Activated T-helper 1 cell treated with anti-CD3 and anti-CD28 coated beads, Interleukin-12 subunit alpha, Interleukin-12 subunit beta, Interleukin-2, Interleukin-4 antibody, amounts not matched to agents 30 ng/mL and 10 ng/mL and 1 ng/mL, durations not matched to agents 14 hours and 24 hours and 36 hours (primary cell): ENCODE measurements around the gene STIM1. TPM values are rescaled to one million over a fixed set of nuclear protein-coding genes. Genes with fewer than 3 reads are reported as not detected.

Experiments used
- DNase-seq: peaks from one replicate; pipeline ENCODE4 v3.0.0; 2021; ENCODE audit warnings: low spot score
- H3K27ac Mint-ChIP-seq: one replicate; pipeline ENCODE4 v1.8.0; 2021; ENCODE audit warnings: mild to moderate bottlenecking, mixed read lengths
- H3K27me3 Mint-ChIP-seq: one replicate; pipeline ENCODE4 v1.8.0; 2022; ENCODE audit warnings: mild to moderate bottlenecking, moderate library complexity, mixed read lengths; ENCODE audit not compliant: insufficient read depth
- H3K36me3 Mint-ChIP-seq: one replicate; pipeline ENCODE4 v1.8.0; 2021; ENCODE audit warnings: low read depth, mixed read lengths
- H3K4me1 Mint-ChIP-seq: one replicate; pipeline ENCODE4 v1.8.0; 2021; ENCODE audit warnings: low read depth, mixed read lengths
- H3K4me3 Mint-ChIP-seq: one replicate; pipeline ENCODE4 v1.8.0; 2021; ENCODE audit warnings: mild to moderate bottlenecking, moderate library complexity, mixed read lengths
- H3K9me3 Mint-ChIP-seq: one replicate; pipeline ENCODE4 v1.8.0; 2021; ENCODE audit warnings: mixed read lengths
- intact Hi-C: fragments of 100-400 bp; cut with micrococcal nuclease; formaldehyde crosslinking; loops from one replicate; pipeline ENCODE4 v1.15.1; 2024
- total RNA-seq: library from RNA; stranded (reverse); gene quantifications from 2 replicates; pipeline ENCODE4 v1.2.3, GENCODE V29; 2022

STIM1 gene
- total RNA-seq, 1 donor from 2014 or later, result 68.0 TPM

DNA sequence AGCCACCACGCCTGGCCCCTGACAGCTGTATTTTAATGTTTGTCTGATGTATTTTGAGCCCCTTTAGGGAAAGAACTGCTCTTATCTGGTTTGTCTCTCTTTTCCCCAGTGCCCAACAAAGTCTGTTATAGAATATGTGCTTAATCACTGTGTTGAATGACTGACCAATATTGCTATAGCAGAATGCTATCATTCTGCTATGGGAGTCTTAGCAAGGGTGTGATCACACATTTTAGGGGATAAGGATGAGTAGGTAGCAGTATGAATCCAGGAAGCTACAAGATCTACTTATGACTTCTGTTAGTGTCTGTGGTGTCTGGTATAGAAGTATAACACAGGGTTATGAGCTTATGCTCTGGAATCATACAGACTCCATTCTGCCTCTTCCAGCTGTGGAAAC is 121.6 kb downstream of the STIM1 start:
- peaks cover 54% of the 10 kb centered on the region for H3K4me1 Mint-ChIP-seq
- H3K36me3 Mint-ChIP-seq, result peaks cover 18% of the 10 kb centered on the region
- H3K27me3 Mint-ChIP-seq, result no peaks in the 10 kb centered on the region
- DNase-seq, result no peak
- intact Hi-C loops, result no loop called here
- no peak overlapping the region for H3K4me3 Mint-ChIP-seq
- no peak overlapping the region for H3K27ac Mint-ChIP-seq
- H3K9me3 Mint-ChIP-seq, result no peaks in the 10 kb centered on the region

DNA sequence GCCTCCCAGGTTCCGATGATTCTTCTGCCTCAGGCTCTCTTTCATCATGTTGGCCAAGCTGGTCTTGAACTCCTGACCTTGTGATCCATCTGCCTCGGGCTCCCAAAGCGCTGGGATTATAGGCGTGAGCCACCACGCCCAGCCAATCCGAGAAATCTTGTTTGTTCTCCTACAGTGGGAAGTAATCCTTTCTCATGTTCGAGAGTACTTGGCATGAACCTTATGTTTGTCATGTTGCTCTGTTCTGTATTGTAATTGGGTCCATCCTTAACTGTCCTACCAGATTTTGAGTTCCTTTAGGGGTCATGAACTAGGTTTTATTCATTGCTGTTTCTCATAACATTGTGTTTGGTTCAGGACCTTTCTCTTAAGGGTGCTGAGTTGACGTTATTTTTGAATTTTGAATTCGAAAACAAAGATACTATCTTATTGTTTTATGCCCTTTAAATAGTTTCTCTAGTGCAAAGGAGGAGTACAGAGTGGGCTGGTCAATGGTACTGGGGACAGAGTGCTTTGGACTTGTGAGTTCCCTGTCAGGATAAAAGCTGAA is 125.7 kb downstream of the STIM1 start:
- intact Hi-C loops, result no loop called here
- H3K4me3 Mint-ChIP-seq, result no peak overlapping the region
- H3K27ac Mint-ChIP-seq, result no peak overlapping the region
- DNase-seq, result no peak
- peaks cover 69% of the 10 kb centered on the region for H3K4me1 Mint-ChIP-seq
- no peaks in the 10 kb centered on the region for H3K27me3 Mint-ChIP-seq
- no peaks in the 10 kb centered on the region for H3K9me3 Mint-ChIP-seq
- peaks cover 16% of the 10 kb centered on the region for H3K36me3 Mint-ChIP-seq

DNA sequence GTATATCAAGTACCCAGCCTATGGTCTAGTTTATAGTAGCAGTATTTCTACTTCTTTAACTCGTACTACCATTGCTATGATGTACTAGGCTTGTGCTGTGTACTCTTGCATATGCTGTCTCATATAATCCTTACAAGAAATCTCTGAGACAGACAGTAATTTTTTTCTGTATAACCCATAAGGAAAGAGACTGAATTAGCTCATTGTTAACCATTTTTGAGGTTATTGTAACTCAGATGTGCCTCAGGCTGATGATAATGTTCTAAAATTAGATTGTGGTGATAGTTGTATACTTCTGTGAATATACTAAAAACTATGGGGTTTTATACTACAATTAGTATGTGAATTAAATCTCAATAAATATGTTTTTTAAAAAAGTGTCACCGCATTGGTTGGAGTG is 127.0 kb downstream of the STIM1 start:
- H3K27ac Mint-ChIP-seq, result no peak overlapping the region
- no peaks in the 10 kb centered on the region for H3K27me3 Mint-ChIP-seq
- no peaks in the 10 kb centered on the region for H3K9me3 Mint-ChIP-seq
- H3K36me3 Mint-ChIP-seq, result peaks cover 18% of the 10 kb centered on the region
- DNase-seq, result no peak
- H3K4me3 Mint-ChIP-seq, result no peak overlapping the region
- intact Hi-C loops, result no loop called here
- H3K4me1 Mint-ChIP-seq, result peaks cover 68% of the 10 kb centered on the region

DNA sequence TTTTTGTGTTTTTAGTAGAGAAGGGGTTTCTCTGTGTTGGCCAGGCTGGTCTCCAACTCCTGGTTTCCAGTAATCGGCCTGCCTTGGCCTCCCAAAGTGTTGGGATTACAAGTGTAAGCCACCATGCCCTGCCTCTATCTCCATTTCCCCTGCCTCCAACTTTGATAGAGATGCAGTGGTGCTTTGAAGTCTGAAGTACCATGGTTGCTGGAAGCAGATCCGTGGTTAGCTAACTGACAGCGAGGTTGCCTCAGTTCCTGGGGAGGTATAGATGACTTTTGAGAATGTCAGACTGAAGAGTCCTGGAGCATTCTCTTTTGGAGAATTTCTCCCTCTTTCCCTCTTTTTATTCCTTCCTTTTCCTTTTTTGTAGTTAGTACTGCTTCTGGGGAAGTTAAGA is 127.6 kb downstream of the STIM1 start:
- no peaks in the 10 kb centered on the region for H3K27me3 Mint-ChIP-seq
- H3K36me3 Mint-ChIP-seq, result peaks cover 20% of the 10 kb centered on the region
- H3K9me3 Mint-ChIP-seq, result no peaks in the 10 kb centered on the region
- intact Hi-C loops, result no loop called here
- no peak overlapping the region for H3K27ac Mint-ChIP-seq
- peaks cover 73% of the 10 kb centered on the region for H3K4me1 Mint-ChIP-seq
- H3K4me3 Mint-ChIP-seq, result no peak overlapping the region
- DNase-seq, result no peak

DNA sequence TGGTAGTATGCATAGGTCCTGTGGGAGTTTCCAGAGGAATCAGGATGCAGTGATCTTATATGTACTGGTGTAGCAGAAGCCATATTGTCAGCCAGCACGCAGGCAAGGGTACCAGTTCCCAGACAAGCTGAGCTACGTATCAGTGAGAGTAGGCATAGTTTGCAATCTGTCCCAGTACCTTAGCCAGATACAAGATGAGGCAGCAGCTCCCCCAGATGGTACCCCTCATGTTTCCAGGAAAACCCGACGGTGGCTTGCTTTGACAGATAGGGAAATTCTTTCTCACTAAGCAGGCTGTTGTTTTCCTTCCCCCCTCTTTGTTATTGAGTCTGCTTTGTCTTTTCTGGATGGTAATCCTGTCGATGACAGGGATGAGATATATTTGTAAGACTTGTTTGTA is 129.4 kb downstream of the STIM1 start:
- H3K36me3 Mint-ChIP-seq, result peaks cover 19% of the 10 kb centered on the region
- intact Hi-C loops, result loop anchor here (1.0 to 5.0 kb wide), 4 partner anchors 16 to 131 kb away; no protein-coding TSS in a partner anchor
- H3K27me3 Mint-ChIP-seq, result no peaks in the 10 kb centered on the region
- peak overlapping the region; percentile 59 for H3K27ac Mint-ChIP-seq
- no peak overlapping the region for H3K4me3 Mint-ChIP-seq
- no peaks in the 10 kb centered on the region for H3K9me3 Mint-ChIP-seq
- peaks cover 76% of the 10 kb centered on the region for H3K4me1 Mint-ChIP-seq
- peak; percentile 8 for DNase-seq

DNA sequence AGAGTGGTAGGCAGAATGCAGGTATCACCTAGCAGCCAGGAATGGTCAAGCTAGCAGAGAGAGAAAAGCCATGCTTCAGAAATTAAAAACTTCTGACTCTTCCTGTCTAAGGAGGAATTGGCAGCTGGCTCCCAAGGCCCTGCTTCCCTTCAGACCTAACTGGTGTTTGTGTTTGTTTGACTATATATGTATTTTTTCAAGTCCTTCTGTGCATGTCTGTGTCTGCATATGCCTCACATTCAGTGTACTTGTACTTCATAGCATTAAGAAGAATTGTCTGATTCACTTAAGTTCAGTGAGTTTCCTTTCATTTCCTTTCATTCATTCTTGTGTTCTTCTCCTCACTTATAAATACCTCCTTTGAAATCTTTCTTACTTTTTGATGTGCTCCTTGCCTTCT is 130.2 kb downstream of the STIM1 start:
- Mint-ChIP-seq H3K4me1 (peaks cover 78% of the 10 kb centered on the region), H3K4me3 (no peak overlapping the region), H3K27ac (no peak overlapping the region), H3K9me3 (no peaks in the 10 kb centered on the region), H3K27me3 (no peaks in the 10 kb centered on the region), H3K36me3 (peaks cover 15% of the 10 kb centered on the region)
- intact Hi-C loops, result loop anchor here (1.0 to 5.0 kb wide), 4 partner anchors 16 to 131 kb away; no protein-coding TSS in a partner anchor
- no peak for DNase-seq

DNA sequence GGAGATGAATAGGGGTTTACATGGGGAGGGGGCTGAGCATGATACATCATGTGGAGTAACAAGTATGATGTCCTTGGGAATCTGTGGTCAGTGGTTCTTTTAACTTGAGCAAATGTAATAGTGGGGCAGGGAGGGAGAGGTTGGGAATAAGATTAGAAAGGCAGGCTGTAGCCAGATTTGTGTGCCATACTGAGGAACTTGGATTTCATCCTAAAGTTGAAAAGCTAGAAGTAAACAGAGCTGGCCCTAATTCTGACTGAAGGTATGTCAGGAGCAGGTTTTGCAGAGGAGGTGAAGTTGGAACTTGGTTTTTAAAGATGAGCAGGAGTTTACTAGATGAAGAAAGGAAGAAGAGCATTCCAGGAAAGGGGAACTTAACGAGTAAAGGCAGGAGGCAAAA is 130.8 kb downstream of the STIM1 start:
- no peak for DNase-seq
- Mint-ChIP-seq H3K27me3 (no peaks in the 10 kb centered on the region), H3K27ac (peak overlapping the region; percentile 1), H3K4me3 (no peak overlapping the region), H3K36me3 (peaks cover 14% of the 10 kb centered on the region), H3K4me1 (peaks cover 77% of the 10 kb centered on the region), H3K9me3 (no peaks in the 10 kb centered on the region)
- intact Hi-C loops, result loop anchor here (5.0 kb wide), 2 partner anchors 39 to 86 kb away; no protein-coding TSS in a partner anchor

DNA sequence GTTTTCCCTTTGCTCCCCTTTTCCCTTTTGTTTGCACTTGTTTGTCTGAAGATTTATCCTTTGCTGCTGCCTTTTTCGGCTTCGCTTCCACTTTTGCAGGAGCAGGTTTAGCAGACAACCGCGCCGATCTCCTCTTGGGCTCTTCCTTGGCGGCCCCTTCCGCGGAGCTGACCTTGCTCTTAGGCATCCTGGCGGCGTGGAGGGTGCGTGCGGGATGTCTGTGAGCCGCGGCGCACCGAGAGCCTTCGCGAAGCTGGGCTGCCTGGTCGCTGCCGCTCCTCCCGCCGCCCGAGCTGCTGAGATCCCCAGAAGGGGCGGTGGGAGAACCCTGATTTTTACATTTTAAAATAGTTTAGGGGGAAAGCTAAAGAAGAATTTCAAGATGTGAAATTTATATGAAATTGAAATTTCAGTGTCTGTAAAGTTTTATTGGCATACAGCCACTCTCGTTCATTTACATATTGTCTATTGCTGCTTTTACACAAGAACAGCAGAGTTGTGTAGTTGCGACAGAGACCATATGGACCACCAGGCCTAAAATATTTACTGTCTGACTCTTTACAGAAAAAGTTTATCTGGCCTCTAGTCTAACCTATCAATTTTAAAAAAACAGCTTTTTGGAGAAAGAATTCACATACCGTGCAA is 133.9 kb downstream of the STIM1 start:
- DNase-seq, result no peak
- intact Hi-C loops, result loop anchor here (5.0 kb wide), 2 partner anchors 42 to 83 kb away; no protein-coding TSS in a partner anchor
- H3K9me3 Mint-ChIP-seq, result peaks cover 21% of the 10 kb centered on the region
- H3K4me1 Mint-ChIP-seq, result peaks cover 61% of the 10 kb centered on the region
- H3K36me3 Mint-ChIP-seq, result peaks cover 28% of the 10 kb centered on the region
- H3K4me3 Mint-ChIP-seq, result peak overlapping the region; percentile 6
- no peaks in the 10 kb centered on the region for H3K27me3 Mint-ChIP-seq
- peak overlapping the region; percentile 13 for H3K27ac Mint-ChIP-seq

DNA sequence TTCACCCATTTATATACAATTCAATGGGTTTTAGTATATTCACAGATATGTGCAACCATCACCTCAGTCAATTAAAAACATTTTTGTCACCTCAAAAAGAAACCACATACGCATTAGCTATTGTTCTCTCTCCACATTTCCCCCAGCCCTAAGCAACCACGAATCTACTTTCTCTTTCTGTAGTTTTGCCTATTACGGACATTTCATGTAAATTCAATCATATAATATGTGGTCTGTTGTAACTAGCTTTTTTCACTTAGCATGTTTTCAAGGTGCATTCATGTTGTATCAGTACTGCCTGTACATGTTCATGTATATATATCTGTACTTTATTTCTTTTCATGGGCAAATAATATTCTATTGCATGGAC is 134.4 kb downstream of the STIM1 start:
- Mint-ChIP-seq H3K9me3 (peaks cover 26% of the 10 kb centered on the region), H3K27ac (peak overlapping the region; percentile 13), H3K4me1 (peaks cover 57% of the 10 kb centered on the region), H3K36me3 (peaks cover 32% of the 10 kb centered on the region), H3K4me3 (peak overlapping the region; percentile 6), H3K27me3 (no peaks in the 10 kb centered on the region)
- peak; percentile 7 for DNase-seq
- intact Hi-C loops, result loop anchor here (1.0 to 5.0 kb wide), 4 partner anchors 43 to 136 kb away; no protein-coding TSS in a partner anchor

DNA sequence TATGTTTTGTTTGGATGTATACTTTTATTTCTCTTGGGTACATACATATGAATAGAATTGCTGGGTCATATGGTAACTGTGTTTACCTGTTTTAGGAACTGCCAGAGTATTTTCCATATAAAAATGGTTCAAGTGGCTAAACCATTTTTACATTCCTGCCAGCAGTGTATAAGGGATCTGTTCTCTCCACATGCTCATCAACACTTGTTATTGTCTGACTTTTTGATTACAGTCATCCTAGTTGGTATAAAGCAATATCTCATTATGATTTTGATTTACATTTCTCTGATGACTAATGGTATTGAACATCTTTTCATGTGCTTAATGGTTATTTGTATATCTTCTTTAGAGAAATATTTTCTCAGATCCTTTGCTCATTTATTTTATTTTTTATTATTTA is 134.9 kb downstream of the STIM1 start:
- intact Hi-C loops, result loop anchor here (1.0 to 5.0 kb wide), 2 partner anchors 67 to 136 kb away; no protein-coding TSS in a partner anchor
- peak overlapping the region; percentile 6 for H3K4me3 Mint-ChIP-seq

DNA sequence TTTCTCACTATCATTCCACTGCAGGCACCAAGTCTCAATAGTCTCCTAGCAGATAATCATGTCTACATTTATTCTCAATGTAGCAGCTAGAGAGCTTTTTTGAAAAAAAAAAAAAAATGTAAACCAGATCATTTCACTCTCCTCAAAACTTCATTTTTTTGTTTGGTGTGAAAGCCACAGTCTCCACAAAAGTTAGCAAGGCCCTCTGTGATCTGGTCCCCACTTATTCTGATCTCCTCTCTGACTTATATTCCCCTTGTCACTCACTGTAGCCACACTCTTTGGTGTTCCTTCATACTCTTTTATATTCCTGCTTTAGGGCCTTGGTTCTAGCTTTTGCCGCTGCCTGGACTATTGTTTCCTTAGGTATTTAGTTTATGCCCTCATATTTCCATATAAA is 137.5 kb downstream of the STIM1 start:
- no peak for DNase-seq
- Mint-ChIP-seq H3K36me3 (peaks cover 33% of the 10 kb centered on the region), H3K27me3 (no peaks in the 10 kb centered on the region), H3K4me3 (no peak overlapping the region), H3K4me1 (peaks cover 45% of the 10 kb centered on the region), H3K9me3 (peaks cover 31% of the 10 kb centered on the region), H3K27ac (no peak overlapping the region)
- intact Hi-C loops, result loop anchor here (5.0 kb wide), 1 partner anchor 64 kb away; no protein-coding TSS in a partner anchor

More for the DNA sequence above, 134.9 kb downstream of the STIM1 start:
- no peak overlapping the region for H3K27ac Mint-ChIP-seq
- peaks cover 34% of the 10 kb centered on the region for H3K36me3 Mint-ChIP-seq
- no peaks in the 10 kb centered on the region for H3K27me3 Mint-ChIP-seq
- no peak for DNase-seq
- peaks cover 31% of the 10 kb centered on the region for H3K9me3 Mint-ChIP-seq
- H3K4me1 Mint-ChIP-seq, result peaks cover 52% of the 10 kb centered on the region

DNA sequence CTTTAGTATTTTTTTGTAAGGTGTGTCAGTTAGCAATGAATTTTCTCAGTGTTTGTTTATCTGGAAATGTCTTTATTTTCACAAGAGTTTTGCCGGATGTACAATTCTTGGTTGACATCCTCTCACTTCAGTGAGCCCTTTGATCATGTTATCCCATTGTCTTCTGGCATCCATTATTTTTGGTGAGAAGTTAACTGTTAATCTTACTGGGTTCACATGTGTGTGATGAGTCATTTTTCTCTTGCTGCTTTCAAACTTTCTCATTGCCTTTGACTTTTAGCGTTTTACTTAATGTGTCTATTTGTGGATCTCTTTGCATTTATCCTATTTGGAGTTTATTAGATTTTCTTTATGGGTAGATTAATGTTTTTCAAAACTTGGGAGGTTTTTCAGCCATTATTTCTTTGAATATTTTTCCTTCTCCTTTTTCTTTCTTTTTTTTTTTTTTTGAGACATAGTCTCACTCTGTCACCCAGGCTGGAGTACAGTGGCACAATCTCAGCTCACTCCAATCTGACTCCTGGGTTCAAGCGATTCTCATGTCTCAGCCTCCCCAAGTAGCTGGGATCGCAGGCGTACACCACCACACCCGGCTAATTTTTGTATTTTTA is 138.7 kb downstream of the STIM1 start:
- peaks cover 32% of the 10 kb centered on the region for H3K9me3 Mint-ChIP-seq
- no peak overlapping the region for H3K4me3 Mint-ChIP-seq
- H3K27ac Mint-ChIP-seq, result peak overlapping the region; percentile 31
- no peak for DNase-seq
- peaks cover 35% of the 10 kb centered on the region for H3K36me3 Mint-ChIP-seq
- H3K27me3 Mint-ChIP-seq, result no peaks in the 10 kb centered on the region
- intact Hi-C loops, result loop anchor here (5.0 kb wide), 1 partner anchor 63 kb away; no protein-coding TSS in a partner anchor
- peaks cover 37% of the 10 kb centered on the region for H3K4me1 Mint-ChIP-seq

DNA sequence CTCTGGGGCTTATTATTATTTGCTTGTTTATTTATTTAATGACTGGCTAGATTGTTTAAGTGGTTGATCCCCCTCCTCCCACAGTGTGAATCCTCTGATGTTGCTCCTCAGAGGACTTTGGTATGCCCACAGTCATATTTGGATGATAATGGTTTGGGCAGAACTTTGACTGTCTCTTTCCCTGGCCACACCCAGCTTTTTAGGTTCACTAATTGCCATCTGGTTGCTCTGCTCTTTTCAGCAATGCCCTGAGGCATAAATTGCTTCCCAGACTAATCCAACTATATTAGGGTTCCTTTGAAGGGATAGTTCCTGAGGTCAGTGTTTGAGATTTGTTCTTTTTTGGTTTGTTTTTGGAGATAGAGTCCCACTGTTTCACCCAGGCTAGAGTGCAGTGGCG is 139.8 kb downstream of the STIM1 start:
- H3K27me3 Mint-ChIP-seq, result no peaks in the 10 kb centered on the region
- intact Hi-C loops, result no loop called here
- H3K36me3 Mint-ChIP-seq, result peaks cover 34% of the 10 kb centered on the region
- H3K4me1 Mint-ChIP-seq, result peaks cover 28% of the 10 kb centered on the region
- no peak overlapping the region for H3K27ac Mint-ChIP-seq
- H3K4me3 Mint-ChIP-seq, result no peak overlapping the region
- peaks cover 36% of the 10 kb centered on the region for H3K9me3 Mint-ChIP-seq
- DNase-seq, result no peak
